ENCODE measurements around the gene PHLDA2.

DNA sequence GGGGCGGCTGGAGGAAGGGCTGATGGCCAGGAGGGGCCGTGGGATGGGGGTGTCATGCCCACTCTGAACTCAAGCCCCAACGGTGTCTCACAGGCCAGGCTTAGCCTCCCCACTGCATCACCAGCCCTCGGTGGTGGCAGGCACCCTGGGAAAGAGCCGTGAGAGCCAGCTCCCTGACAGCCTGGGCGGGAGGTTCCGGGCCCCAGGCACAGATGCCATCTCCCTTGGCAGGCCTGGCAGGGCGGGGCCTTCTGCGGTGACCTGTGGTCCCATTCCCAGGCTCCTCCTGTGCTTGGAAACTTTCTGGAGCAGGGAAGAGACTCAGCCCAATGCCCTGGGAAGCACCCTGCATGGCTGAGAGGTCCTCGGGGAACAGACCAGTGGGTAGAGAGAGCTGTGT is 4.8 kb downstream of the PHLDA2 start:
- TF ChIP-seq RBBP5 (IDR thresholded peaks at IDR 0.05; ENCODE audit: borderline replicate concordance, insufficient read depth, low read length, poor library complexity, severe bottlenecking), result no peak
- TF ChIP-seq RAD21 (CRISPR knock-in tag; conservative IDR thresholded peaks at IDR 0.05 in 1 of 2, IDR thresholded peaks at IDR 0.05 in 1 of 2), result no peak
- TF ChIP-seq, protein P1, sequence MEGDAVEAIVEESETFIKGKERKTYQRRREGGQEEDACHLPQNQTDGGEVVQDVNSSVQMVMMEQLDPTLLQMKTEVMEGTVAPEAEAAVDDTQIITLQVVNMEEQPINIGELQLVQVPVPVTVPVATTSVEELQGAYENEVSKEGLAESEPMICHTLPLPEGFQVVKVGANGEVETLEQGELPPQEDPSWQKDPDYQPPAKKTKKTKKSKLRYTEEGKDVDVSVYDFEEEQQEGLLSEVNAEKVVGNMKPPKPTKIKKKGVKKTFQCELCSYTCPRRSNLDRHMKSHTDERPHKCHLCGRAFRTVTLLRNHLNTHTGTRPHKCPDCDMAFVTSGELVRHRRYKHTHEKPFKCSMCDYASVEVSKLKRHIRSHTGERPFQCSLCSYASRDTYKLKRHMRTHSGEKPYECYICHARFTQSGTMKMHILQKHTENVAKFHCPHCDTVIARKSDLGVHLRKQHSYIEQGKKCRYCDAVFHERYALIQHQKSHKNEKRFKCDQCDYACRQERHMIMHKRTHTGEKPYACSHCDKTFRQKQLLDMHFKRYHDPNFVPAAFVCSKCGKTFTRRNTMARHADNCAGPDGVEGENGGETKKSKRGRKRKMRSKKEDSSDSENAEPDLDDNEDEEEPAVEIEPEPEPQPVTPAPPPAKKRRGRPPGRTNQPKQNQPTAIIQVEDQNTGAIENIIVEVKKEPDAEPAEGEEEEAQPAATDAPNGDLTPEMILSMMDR (IDR thresholded peaks at IDR 0.05 in 2 of 3, conservative IDR thresholded peaks at IDR 0.05 in 1 of 3; ENCODE audit: insufficient read depth in 2 of 3, low read depth in 1 of 3, low read length in 3 of 3), result no peak
- TF ChIP-seq RNF2 (IDR thresholded peaks at IDR 0.05), result no peak
- TF ChIP-seq, protein P2, sequence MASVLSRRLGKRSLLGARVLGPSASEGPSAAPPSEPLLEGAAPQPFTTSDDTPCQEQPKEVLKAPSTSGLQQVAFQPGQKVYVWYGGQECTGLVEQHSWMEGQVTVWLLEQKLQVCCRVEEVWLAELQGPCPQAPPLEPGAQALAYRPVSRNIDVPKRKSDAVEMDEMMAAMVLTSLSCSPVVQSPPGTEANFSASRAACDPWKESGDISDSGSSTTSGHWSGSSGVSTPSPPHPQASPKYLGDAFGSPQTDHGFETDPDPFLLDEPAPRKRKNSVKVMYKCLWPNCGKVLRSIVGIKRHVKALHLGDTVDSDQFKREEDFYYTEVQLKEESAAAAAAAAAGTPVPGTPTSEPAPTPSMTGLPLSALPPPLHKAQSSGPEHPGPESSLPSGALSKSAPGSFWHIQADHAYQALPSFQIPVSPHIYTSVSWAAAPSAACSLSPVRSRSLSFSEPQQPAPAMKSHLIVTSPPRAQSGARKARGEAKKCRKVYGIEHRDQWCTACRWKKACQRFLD (CRISPR knock-in tag; IDR thresholded peaks at IDR 0.05), result no peak
- no peak for TF ChIP-seq FOXA1 (IDR thresholded peaks at IDR 0.05; ENCODE audit: borderline replicate concordance)
- no peak for TF ChIP-seq SNIP1 (IDR thresholded peaks at IDR 0.05; ENCODE audit: low read depth)

All from K562 (cell line).